ENCODE data around the gene ZNF124.

ZNF124 gene

GRCh38 chr1:247189981-247190798, 18.4 kb upstream of the ZNF124 start:
- no peak for TF ChIP-seq CEBPB (IDR thresholded peaks at IDR 0.05)
- TF ChIP-seq RAD21 (IDR thresholded peaks at IDR 0.05; ENCODE audit: low read depth): no peak
- TF ChIP-seq REST (IDR thresholded peaks at IDR 0.05; ENCODE audit: low read depth): no peak
- no peak for TF ChIP-seq TAF1 (IDR thresholded peaks at IDR 0.05; ENCODE audit: low read depth)
- no peak for TF ChIP-seq USF1 (IDR thresholded peaks at IDR 0.05)
- TF ChIP-seq NFIC (IDR thresholded peaks at IDR 0.05): no peak
- TF ChIP-seq FOXM1 (IDR thresholded peaks at IDR 0.05; ENCODE audit: borderline replicate concordance, low read depth): no peak
- no peak for TF ChIP-seq TCF12 (IDR thresholded peaks at IDR 0.05; ENCODE audit: low read depth)
- TF ChIP-seq ZBTB7A (IDR thresholded peaks at IDR 0.05; ENCODE audit: low read depth): no peak
- TF ChIP-seq EGR1 (IDR thresholded peaks at IDR 0.05): no peak
- no peak for TF ChIP-seq MAX (IDR thresholded peaks at IDR 0.05)
- TF ChIP-seq CREB1 (IDR thresholded peaks at IDR 0.05; ENCODE audit: low read depth): no peak
- no peak for TF ChIP-seq YY1 (IDR thresholded peaks at IDR 0.05; ENCODE audit: low read depth)
- TF ChIP-seq TEAD4 (IDR thresholded peaks at IDR 0.05): no peak
- no peak for TF ChIP-seq EP300 (IDR thresholded peaks at IDR 0.05; ENCODE audit: borderline replicate concordance)

- TF ChIP-seq CREB1 (IDR thresholded peaks at IDR 0.05; ENCODE audit: low read depth) (no peak), ZBTB7A (IDR thresholded peaks at IDR 0.05; ENCODE audit: low read depth) (no peak), EGR1 (IDR thresholded peaks at IDR 0.05) (no peak), FOXM1 (IDR thresholded peaks at IDR 0.05; ENCODE audit: borderline replicate concordance, low read depth) (no peak), TEAD4 (IDR thresholded peaks at IDR 0.05) (no peak), RAD21 (IDR thresholded peaks at IDR 0.05; ENCODE audit: low read depth) (no peak), TAF1 (IDR thresholded peaks at IDR 0.05; ENCODE audit: low read depth) (no peak), EP300 (IDR thresholded peaks at IDR 0.05; ENCODE audit: borderline replicate concordance) (no peak), REST (IDR thresholded peaks at IDR 0.05; ENCODE audit: low read depth) (no peak)
Observed at GRCh38 chr1:247185667-247186066, 13.8 kb upstream of the ZNF124 start.

- TF ChIP-seq MAX (IDR thresholded peaks at IDR 0.05) (no peak), TAF1 (IDR thresholded peaks at IDR 0.05; ENCODE audit: low read depth) (no peak), USF1 (IDR thresholded peaks at IDR 0.05) (no peak), YY1 (IDR thresholded peaks at IDR 0.05; ENCODE audit: low read depth) (no peak), CREB1 (IDR thresholded peaks at IDR 0.05; ENCODE audit: low read depth) (no peak), REST (IDR thresholded peaks at IDR 0.05; ENCODE audit: low read depth) (no peak), TEAD4 (IDR thresholded peaks at IDR 0.05) (no peak), ZBTB7A (IDR thresholded peaks at IDR 0.05; ENCODE audit: low read depth) (no peak), TCF12 (IDR thresholded peaks at IDR 0.05; ENCODE audit: low read depth) (no peak)
Observed at GRCh38 chr1:247184254-247184653, 12.4 kb upstream of the ZNF124 start.

GRCh38 chr1:247182994-247183393, 11.2 kb upstream of the ZNF124 start:
- TF ChIP-seq EP300 (IDR thresholded peaks at IDR 0.05; ENCODE audit: borderline replicate concordance) (no peak), RAD21 (IDR thresholded peaks at IDR 0.05; ENCODE audit: low read depth) (no peak), FOXM1 (IDR thresholded peaks at IDR 0.05; ENCODE audit: borderline replicate concordance, low read depth) (no peak), REST (IDR thresholded peaks at IDR 0.05; ENCODE audit: low read depth) (no peak), EGR1 (IDR thresholded peaks at IDR 0.05) (no peak), TEAD4 (IDR thresholded peaks at IDR 0.05) (no peak), NFIC (IDR thresholded peaks at IDR 0.05) (no peak), CREB1 (IDR thresholded peaks at IDR 0.05; ENCODE audit: low read depth) (no peak), USF1 (IDR thresholded peaks at IDR 0.05) (no peak), TCF12 (IDR thresholded peaks at IDR 0.05; ENCODE audit: low read depth) (no peak), MAX (IDR thresholded peaks at IDR 0.05) (no peak), TAF1 (IDR thresholded peaks at IDR 0.05; ENCODE audit: low read depth) (no peak)

Measured in Ishikawa (cell line).